HG03095 (cell line): ENCODE results near the gene MYOM3.

ENCODE experiments used
- ATAC-seq: cut with Tn5 transposase; IDR thresholded peaks from one replicate; pipeline ENCODE4 v1.9.1; 2021; ENCODE audit warnings: moderate library complexity; ENCODE audit not compliant: unreplicated experiment

Gene MYOM3

DNA sequence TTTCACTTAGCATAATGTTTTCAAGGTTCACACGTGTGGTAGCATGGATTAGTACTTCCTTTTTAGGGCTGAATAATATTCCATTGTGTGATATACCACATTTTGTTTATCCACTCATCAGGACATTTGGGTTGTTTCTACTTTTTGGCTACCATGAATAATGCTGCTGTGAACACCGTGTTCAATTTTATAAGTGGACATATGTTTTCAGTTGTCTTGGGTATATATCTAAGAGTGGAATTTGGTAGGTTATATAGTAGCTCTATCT lies 27.2 kb upstream of the MYOM3 start:
- ATAC-seq, result no peak

DNA sequence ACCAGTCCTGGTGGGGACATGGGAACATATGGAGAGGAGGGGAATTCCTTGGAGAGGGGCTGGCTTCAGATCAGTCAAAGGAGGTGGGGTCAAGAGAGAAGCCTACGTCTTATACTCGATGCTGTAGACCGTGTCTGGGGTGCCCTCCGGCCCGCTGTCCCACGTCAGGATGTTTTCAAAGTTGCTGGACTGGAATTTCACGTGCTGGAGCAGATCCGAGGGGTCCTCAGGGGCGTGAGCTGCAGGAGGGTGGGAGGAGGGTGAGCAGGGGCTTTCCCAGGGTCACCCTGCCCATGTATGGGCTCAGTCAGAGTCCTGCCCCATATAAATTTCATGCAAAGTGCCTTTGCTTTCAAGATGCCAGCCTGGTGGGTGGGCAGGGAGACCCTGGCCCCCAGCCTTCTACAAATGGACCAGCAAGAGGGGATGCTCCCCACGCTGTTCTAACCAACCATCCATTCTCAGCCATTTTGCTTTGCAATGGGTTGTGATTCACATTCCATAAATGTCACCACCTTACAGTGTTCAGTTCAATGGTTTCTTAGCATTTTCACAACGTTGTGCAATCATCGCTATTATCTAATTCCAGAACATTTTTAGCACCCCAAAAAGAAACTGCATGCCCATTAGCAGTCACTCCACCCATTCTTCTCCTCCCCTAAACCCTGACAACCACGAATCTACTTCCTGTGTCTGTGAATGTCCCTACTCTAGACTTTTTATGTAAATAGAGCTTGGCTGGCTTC lies 26.7 kb upstream of the MYOM3 start:
- ATAC-seq, result no peak

DNA sequence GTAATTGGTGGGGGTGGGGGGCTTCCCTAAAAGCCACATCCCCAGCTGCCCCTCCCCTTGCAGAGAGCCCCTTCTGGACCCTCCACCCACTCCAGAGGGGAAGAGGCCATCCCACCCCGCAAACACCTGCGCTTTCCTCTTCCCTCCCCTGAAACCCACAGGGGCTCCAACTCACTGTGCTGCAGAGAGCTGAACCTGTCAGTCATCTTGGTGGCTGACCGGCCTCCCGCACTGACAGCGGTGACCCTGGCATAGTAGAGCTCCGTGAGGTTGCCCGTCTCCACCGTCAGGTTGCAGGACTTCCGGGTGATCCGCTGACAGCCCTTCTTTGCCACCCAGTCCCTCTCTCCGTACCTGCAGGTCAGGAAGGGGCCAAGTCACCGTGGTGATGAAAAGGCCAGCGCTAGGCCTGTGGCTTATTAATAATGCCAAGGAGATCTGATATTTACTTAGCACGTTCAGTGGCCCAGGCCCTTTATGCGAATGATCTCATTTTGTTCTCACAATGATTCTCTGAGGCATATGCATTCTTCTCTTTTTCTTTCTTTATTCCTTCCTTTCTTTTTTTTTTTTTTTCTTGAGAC lies 25.1 kb upstream of the MYOM3 start:
- ATAC-seq, result no peak

DNA sequence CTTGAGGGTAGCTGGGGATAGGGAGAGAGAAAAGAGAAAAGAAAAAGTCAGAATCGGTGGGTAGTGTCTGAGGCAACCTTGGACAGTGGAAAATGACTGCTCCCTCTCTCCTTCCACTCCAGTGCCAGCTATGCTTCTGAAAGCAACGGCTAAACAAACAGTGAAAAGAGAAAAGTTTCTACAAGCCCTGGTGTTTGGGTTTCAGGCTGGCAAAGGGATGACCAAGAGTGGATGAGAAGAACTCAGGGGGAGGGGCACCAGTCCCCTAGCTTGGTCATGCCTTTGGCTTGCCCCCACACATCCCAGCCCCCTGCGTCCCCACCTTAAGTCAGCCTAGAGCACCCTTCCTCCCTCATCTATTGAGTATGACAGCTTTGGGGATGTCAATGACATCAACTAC lies 22.4 kb upstream of the MYOM3 start:
- ATAC-seq, result no peak

DNA sequence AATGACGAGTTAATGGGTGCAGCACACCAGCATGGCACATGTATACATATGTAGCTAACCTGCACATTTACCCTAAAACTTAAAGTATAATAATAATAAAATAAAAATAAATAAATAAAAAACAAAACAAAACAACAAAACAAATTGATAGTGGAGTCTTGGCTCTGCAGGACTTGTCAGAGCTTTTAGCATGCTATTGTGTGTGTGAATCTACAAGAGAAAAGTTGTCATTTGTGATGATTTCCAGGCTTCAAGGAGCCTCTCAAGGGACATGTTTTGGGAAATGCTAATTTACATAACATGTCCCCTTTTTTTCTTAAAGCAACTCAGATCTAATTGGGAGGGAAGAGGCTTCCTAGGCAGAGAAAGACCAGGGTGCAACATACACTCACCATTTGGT lies 21.9 kb upstream of the MYOM3 start:
- ATAC-seq, result no peak

DNA sequence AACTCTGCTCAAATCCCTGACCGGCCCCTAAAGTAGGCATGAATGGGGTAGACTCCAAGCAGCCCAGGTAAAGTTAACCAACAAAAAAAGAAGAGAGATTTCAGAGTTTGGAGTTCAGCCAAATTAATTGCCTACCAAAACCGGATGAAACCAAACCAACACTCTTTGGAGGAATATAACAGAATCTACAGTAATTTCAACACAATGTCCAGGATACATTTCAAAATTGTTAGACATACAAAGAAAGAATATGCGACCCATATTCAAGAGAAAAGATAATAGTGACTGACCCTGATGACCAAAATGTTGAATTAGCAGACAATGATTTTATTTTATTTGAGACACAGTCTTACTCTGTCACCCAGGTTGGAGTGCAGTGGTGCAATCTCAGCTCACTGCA lies 18.4 kb upstream of the MYOM3 start:
- ATAC-seq, result no peak

DNA sequence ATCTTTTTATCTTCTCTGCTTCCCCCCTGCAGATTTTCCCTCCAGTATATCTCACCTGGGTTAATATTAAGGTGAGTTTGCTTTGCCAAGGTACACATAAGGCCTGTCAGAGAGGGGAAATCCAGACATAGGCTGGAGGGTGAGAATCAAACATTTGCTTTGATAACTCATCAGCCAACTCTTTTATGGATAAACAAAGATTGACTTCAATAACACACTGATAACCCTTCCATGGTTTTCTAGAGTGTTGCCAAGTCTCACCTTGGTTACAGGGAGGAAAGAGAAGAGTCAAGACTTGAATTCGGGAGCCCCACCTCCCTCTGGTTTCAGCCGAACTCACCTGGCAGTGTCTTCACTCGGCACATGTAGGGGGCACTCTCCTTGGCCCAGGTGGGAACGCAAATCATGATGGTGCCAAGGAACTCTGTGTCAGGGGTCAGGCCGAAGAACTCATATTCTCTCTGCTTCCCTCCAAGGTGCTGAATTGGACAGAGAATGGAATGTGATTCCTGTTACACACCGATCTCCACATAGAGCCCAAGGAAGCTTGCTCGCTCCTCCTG lies 15.9 kb upstream of the MYOM3 start:
- no peak for ATAC-seq

DNA sequence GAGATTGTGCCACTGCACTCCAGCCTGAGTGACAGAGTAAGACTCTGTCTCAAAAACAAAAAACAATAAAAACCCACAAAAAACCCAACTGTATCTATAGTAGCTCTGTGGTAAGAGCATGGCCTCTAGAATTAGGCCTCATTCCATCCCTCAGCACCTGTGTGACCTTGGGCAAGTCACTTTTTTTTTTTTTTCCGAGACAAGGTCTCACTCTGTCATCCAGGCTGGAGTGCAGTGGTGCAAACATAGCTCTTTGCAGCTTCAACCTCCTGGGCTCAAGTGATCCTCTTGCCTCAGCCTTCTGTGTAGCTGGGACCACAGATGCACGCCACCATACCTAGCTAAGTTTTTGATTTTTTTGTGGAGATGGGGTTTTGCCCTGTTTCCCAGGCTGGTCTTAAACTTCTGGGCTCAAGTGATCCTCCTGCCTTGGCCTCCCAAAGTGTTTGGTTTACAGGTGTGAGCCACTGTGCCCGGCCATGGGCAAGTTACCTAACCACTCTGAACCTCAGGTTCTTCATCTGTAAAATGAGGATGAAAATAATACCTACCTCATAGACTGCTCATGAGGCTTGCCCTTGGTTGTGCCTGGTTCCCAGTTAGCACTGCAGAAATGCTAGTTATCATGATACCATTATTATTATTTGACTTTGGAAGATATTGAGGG lies 15.3 kb upstream of the MYOM3 start:
- ATAC-seq, result no peak

DNA sequence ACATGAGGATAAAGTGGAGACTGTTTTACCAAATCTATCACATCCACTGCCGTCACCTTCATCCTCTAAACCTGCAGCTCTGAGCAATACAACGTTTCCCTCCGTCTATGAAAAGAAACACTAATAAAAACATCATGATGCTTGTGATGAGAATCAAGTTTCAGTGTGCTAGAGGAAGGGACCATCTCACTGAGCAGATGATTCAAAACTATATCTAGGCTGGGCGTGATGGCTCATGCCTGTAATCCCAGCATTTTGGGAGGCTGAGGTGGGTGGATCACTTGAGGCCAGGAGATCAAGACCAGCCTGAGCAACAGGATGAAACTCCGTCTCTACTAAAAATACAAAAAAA lies 14.7 kb upstream of the MYOM3 start:
- no peak for ATAC-seq

DNA sequence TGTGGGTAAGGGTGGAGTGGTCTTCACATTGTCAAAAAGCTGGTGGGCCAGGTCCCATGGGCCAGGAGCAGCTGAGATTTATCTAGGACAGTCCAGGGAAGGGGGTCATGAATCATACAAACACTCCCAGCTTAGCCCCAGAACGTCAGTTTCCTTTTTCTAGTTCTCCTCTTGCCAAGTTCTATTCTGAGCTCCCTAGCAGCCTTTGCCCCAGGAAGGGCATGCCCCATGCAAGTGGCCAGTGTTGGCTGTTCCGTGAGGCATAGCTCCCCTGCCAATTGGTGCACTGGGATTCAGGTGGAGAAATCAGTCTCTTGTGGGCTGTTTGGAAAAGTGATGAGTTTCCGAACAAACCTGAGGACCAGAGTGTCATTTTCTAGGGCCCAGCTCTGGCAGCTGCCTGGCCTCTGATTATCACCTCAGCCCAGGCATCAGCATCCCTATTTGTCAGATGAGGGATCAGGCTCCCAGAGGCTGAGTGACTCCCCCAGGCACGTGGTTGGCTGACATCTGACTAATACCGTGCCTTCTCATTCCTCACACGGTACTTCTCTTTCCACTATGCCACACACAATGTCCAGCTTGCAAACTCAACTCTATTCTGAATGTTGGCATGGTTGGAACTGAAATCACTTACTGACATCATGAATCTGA lies 14.2 kb upstream of the MYOM3 start:
- ATAC-seq, result no peak

DNA sequence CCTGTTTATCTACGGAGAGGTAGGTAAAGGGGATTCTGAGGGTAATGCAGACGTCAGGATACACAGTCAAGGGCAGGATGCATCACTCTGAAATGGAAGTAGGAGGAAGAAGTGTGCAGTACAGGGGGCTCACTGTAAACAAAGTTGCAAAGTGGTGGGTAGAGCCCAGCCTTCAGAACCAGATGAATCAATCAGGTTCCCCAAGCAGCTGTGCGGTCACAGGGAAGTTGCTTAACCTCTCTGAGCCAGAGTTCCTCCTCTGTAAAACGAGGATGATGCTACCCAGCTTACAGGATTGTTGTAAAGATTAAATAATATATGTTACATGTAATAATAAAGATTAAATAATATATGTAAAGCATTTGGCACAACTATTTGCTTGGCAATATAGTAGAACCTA lies 13.5 kb upstream of the MYOM3 start:
- no peak for ATAC-seq

DNA sequence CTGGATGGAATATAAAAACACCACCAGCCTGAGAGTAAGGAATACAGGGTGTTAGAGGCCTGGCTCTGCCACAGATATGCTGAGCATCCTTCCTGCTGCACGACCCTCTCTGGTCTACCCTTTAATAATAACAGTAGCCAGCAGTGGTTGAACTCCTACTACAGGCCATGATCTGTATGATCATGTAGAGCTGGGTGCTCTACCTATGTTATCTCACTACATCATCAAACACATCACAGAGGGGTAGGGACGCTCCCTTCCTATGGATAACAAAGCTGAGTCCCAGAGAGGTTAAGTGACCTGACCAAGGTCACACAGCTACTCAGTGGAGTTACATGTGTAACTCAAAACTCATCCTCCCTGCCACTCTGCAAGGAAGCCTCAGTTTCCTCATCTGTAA lies 13.0 kb upstream of the MYOM3 start:
- ATAC-seq, result no peak

DNA sequence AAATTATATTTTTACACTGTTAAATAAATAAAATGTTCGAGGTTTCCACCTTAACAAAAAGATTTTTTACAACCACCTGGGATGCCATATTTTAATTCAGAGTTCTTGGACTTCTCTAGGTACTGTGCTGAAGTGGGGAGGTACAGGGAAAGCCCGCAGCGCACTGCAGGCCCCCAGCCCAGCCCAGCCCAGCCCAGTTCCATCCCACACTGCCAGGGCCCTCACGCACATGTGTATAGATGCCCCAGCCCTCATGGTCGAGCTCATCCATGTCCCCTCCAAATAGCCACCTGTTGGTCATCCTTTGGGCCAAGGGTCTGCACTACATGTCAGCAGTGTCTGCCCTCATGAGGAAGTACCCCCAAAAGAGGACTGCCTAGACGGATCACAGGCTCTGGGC lies 11.7 kb upstream of the MYOM3 start:
- ATAC-seq, result no peak

DNA sequence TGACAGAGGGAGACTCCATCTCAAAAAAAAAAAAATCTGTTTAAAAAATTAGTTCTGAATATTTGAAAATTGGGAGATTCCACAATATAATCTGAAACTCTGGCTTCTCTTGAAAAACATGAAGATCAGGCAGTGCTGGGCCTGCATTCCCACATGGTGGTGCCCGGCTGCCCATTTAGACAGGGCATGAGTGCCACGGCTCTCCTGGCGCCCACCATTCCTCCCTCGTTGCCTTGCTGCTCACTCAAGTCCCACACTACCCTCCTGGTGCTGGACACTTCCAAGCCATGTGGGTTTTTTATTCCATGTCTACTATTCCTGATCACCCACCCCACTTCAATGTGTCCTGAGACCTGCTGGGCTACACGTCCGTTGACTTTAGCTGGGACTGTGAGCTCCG lies 10.8 kb upstream of the MYOM3 start:
- no peak for ATAC-seq

DNA sequence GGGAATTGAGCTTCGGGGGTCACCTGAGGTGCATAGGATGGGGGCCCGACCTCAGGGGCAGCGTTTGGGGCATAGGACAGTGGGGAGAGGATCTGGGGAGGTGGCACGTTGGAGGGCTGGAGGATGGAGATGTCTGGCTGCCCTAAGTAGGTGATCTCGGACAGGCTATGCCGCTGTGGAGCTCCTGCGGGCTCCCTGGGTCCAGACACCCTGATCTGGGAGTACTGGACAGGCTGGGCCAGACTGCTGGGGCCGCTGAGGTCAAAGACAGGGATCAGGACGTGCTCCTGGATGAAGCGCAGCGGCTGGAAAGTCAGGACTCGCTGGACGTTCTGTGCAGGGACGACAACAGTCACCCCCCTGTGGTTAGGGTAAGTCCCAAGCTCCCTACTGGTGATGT lies 9.5 kb upstream of the MYOM3 start:
- ATAC-seq, result no peak

DNA sequence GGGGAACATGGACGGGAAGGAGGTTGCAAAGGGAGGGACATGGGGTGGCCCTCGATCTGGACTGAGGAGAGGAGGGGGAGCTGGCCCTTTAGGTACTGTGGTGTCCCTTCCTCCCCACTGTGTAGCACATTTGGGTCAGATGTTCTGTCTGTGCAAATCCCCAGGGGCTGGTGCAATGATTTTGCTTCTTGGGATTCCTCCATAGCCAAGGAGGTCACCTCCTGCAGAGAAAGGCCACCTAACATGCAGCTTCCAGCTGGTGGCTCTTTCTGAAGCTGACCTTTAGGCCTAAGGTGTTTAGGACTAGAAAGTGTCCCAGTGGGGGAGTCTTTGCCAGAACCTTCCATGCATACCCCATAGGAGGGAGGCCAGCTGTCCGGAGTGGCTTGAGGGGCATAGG lies 9.0 kb upstream of the MYOM3 start:
- no peak for ATAC-seq

DNA sequence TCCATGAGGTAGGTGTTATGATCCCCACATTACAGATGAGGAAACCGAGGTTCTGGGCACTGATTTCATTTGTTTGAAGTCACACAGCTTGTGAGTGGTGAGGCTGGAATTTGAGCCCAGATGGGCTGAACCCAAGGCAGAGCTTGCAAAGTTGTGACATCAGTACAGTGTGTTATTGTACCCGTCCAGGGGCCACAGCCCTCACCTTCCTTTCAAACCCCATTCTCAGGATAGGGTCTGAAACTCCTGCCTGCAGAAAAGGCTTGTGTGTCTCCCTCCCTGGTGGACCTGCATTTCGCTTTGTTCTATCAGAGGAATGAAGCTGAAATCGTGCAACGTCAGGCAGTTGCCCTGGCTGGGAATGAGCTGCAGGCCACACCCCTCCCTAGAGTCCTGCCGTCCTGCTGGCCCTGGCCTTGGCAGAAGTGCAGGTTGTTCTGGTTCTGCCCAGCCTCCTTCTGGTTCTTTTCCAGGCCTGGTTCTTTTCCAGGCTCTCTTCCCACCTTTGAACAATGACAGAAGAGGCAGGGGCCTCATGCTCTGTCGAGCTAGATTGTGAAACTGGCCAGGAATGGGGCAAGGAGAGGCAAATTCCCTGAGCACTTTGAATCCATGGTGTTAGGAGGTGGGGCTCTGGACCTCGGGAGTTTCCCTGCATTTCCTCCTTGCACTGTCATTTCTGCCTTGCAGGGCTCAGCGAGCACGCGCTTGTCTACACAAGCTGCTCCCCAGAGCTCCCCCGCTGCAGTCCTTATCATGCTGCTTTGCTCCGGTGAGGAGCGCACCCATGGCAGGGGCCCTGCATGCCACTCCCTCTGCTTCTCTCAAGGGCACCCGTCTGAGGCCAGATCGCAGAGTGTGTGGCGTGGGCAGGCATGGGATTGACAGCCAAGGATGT lies 8.2 kb upstream of the MYOM3 start:
- no peak for ATAC-seq

DNA sequence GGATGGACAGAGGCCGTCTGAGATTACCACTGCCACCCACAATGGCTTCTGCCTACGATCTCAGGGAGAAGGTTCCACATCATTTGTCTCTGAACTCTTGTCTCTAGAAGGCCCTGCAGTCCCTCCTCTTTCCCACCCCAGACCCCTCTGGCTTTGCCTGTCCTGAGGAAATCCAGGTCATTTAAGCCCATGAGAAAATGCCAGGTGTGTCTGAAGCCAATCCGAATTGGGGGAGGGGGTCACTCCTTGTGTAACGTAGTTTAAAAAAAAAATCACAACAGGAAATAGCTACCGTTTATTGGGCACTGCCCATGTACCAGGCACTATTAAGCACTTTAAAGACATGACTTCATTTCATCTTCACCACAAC lies 7.5 kb upstream of the MYOM3 start:
- no peak for ATAC-seq

DNA sequence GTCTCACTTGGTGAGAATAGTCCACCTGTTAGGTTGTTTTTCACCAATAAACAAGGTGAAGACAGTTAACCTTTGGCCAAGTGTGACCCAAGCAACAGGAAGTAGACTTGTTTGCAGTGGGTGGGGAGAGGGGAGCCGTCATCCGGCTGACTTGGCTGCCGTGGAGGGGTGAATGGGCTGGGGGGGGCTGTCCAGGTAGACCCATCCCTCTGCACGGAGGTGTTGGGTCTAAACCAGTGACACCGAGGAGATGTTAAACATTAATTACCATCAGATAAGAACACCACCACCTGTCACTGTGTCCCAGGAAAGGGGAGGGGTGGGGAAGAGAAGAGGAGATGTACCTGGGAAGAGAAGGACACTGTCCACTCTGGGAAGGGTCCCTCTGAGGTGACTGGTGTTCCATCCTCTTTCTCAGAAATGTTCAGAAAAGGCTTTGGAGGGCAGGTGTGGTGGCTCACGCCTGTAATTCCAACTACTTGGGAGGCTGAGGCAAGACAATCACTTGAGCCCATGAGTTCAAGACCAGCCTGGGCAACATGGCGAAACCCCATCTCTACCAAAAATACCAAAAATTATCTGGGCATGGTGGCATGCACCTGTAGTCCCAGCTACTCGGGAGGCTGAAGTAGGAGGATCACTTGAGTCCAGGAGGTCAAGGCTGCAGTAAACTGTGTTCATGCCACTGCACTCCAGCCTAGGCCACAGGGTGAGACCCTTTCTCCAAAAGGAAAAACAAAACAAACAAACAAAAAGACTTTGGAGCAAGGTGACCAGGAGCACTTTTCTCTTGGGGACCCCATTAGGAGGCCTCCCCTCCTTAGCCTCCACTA lies 6.7 kb upstream of the MYOM3 start:
- no peak for ATAC-seq

DNA sequence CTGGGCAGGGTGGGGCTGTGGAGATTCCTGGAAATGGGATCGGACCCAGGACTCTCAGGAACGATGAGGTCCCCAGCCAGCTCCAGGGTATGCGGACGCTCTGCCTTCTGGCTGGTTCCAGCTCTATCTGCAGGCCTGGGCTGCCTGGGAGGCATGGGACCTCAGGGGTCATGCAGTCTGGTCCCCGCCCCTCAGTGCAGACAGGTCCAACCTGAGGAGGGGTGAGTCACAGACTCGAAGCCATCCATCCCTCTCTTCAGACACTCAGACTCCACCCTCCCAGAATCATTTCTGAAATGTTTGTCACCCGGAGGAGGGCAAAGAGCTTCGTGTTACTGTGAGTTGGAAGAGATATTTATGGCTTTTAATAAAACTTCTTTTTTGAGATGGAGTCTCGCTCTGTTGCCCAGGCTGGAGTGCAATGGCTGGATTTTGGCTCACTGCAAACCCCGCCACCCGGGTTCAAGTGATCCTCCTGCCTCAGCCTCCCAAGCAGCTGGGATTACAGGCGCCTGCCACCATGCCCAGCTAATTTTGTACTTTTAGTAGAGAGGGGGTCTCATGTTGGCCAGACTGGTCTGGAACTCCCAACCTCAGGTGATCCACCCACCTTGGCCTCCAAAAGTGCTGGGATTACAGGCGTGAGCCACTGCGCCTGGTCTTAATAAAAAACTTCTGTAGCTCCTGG lies 5.9 kb upstream of the MYOM3 start:
- ATAC-seq, result no peak
